SIG-M5 (cell line): ENCODE data around the gene MCM9.
A peak's percentile ranks its signal among the peaks of the same experiment; 100 is the strongest.

Source experiments
- DNase-seq: peaks from one replicate; lab custom pipeline; 2025; lab: John Stamatoyannopoulos, UW

The MCM9 gene

DNA sequence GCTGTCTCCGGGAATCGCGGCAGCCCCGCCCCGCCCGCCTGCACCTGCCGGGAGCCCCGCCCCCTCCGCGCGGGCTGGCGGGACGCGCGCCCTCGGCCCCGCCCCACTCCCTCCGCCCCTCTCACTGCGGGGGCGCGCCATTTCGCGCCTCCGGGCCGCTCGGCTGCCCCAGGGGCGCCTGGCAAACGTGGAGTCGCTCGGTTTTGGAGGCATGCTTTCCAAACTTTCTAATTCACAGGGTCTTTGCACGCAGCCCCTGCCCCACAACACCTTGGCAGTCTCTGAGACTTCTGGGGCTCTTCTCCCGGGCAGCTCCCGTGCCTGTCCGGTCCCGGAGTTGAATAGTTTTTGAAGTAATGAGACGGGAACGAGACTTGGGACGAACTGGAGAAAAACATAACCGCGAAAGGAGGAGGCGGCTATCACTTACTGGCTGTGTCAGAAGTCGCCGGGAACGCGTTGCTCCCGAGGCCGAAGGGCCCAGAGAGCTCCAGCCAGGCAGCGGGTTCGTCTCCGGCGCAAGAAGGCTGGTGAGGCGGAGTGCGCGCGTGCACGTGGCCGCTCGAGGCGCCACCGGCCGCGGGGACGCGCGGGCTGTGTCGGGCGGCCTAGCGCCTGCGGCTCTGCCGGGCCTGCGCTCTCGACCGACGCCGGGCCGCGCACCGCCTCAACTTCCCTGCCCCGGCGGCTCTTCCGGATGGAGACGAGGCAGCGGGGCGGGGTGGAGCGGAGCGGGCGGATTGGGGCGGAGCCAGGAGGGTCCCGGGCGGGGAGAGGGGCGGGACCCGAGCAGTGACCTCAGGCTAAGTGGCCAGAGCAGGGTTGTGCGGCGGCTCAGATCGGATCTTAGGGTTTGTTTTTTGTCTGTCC, at the start of gene MCM9:
Gene MCM9, minus strand, starts transcription at position 699 of the 870 bp plus-strand sequence. CDS start 3,436 bp downstream, outside the sequence.
- DNase-seq: peak; percentile 18

DNA sequence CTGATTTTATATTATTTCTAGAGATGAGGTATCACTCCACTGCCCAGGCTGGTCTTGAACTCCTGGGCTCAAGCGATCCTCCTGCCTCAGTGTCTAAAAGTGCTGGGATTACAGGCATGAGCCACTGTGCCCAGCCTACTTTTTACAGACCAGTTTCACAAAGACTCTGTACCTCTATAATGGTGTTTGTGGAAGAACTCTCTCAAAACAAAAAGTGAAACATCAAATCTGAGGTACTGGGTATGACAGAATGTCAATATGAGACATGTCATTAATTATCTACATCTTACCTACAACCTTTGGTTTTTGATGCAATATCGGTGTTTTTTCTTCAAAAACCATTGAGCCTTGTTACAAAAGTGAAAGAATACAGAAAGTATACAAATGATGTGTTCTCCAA, 49.4 kb upstream of the MCM9 start:
- no peak for DNase-seq

GRCh38 chr6:118982575-118982911, 47.6 kb upstream of the MCM9 start:
- no peak for DNase-seq

DNA sequence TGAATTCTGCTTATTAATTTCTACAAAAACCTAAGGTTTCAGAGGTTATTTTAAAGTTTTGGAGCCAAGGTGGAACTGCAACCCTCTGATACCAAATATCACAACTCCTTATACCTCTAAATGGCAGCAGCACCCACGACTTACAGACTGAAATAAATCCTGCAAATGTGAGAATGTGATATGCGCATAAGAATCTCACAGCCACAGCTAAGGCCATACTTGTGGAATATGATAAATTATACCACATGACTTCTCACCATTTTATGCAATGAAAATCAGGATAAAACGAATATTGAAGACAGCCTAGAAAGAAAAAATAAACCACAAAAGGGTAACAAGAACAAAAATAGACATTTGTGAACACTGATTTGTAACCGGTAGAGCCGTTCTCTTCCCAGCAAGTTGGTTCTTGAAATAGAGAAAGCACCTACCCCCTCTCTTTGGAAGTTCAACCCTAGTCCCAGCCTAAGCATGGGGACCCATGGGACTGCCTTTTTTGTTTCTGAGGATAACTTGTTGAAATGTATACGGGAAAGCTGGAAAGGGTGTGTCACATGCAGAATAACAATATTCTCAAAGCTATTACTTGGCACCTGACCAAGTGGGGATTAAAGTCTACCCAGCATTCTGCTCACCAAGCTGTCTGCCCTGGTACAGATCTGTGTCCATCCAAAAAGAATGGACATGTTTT, 47.1 kb upstream of the MCM9 start:
- no peak for DNase-seq

DNA sequence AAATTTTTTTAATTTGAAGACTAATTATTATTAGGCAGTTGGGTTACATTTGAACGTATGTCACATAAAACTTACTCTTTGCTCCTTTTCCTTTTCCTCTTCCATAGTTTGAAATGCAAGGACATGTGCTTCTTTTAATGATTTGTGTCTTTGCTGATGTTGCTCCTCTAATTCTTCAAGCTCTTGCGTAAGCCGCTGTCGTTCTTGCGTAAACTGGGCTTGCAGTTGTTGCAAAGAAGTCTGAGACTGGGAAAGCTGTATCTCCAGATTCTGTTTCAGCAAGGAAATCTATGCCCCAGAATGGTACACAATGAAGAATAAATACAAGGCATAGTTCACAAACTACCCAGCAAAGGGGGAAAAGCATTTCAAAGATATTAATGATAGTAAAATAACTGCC, 45.1 kb upstream of the MCM9 start:
- DNase-seq: no peak

- DNase-seq: no peak
Measured at GRCh38 chr6:118974790-118975189, 39.8 kb upstream of the MCM9 start.

DNA sequence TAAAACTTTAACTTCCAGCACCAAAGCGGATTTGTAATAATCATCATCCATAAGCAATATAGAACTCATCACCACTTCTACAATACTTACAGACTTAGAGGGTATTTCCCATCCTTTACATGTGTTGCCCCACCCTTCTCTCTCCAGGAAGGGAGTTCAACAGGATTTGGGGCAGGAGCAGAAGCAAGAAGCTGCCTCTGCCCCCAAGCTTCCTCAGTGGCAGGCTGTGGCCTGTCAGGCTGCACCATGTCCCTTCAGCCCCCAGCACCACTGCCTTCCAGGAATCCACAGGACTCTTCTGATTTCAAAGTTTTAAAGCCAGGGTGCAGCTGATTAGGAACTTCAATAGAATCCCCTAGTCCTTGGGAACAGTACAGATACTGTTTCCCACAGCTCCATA, 36.7 kb upstream of the MCM9 start:
- DNase-seq: no peak

DNA sequence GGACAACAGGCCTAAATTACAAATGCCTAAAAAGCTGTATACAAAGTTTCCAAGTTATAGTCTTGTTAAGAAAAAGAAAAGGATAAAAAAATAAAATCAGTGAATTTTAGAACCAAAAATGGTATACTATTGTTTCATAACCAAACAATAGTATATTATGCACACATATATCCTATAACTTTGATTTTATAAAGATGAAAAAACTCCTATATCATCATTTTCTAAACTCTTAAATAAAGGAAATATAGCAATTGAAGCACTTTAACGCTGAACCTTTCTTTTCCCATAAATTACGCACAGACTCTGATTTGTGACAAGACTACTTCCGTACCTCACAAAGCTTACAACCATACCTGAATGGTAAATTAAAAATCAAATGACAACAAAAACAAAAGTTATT, 35.9 kb upstream of the MCM9 start:
- no peak for DNase-seq

DNA sequence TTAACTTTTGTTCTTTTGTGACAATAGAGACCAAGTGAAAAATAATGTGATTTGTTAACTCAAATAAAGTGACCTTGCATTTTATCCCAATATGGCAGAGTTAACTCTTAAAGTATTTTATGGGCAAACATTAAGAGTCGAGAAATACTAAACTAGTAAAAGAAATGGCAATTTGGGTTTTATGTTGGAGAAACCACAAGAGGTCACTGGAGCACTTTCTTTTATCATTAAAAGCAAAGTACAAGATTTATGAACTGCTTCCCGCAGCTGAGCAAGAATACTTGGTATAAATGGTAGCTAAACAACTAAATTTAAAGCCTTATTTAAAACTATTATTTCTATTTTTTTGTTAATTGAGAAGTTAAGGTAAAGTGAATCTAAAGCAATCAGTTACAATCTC, 33.5 kb upstream of the MCM9 start:
- DNase-seq: no peak

DNA sequence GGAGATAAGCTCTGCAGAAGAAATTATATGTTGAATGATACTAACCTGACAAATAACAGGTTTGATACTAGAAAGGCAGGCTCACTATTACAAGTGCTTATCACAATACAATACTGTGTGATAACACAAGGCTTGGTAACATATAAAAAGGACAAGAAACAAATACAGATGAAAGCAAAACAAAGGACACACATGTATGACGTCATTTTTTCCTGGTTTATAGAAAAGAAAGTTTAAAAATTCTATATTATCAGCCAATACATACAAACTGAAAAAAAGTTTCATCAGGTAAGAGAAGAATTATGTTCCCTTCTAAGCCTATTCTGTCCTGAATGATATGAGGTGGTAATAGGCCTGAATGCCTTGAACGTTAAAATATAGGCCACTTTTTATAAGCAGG, 32.3 kb upstream of the MCM9 start:
- DNase-seq: no peak

- DNase-seq: no peak
Measured at GRCh38 chr6:118965843-118966370, 30.9 kb upstream of the MCM9 start.

GRCh38 chr6:118965371-118965770, 30.4 kb upstream of the MCM9 start:
- DNase-seq: no peak

DNA sequence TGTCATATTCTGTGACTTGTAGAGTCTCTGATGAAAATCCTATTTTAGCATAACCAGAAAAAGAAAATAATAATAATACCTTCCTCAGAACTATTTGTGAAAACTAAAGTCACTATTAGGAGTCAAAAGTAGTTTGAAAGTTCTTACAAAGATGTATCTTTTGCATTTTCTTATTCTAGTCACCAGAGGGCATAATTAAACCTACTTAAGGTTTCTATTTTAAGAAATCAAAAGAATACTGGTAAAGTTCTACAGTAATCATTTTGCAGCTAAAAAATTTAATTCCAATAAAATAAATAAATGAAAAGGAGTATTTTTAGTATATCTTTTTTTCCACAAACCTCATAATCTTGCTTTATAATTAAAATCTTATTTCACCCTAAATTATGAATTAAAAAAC, 28.0 kb upstream of the MCM9 start:
- no peak for DNase-seq

- no peak for DNase-seq
Measured at GRCh38 chr6:118959903-118960302, 24.9 kb upstream of the MCM9 start.

GRCh38 chr6:118953391-118953790, 18.4 kb upstream of the MCM9 start:
- DNase-seq: no peak

- DNase-seq: no peak
Measured at GRCh38 chr6:118952683-118953082, 17.7 kb upstream of the MCM9 start.

DNA sequence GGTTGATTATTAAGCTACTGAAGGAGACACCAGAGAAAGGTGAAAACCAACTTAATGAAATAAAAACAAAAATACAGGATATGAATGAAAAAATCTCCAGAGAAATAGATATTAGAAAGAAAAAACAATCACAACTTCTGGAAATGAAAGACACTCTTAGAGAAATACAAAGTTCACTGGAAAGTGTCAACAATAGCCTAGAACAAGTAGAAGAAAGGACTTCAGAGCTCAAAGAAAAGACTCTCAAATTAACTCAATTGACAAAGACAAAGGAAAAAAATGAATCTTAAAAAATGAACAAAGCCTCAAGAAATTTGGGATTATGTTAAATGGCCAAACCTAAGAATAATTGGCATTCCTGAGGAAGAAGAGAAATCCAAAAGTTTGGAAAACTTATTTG, 10.3 kb upstream of the MCM9 start:
- DNase-seq: no peak

DNA sequence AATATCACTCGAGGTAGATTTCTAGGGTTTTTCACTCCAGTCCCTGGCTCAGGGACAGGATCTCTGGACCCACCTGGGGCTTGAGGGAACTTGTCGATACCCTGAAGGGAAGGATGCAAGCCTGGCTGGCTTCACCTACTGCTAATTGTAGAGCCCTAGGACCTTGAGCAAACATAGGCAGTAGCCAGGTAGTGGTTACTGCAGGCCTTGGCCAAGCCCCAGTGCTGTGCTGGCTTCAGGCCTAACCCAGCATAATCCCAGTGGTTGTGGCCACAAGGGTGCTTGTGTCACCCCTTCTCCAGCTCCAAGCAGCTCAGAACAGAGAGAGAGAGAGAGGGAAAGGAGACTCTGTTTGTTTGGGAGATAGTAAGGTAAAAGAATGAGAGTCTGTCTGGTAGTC, 5.8 kb upstream of the MCM9 start:
- no peak for DNase-seq

- no peak for DNase-seq
Measured at GRCh38 chr6:118939683-118940082, 4.7 kb upstream of the MCM9 start.

- DNase-seq: no peak
Measured at GRCh38 chr6:118935978-118936703, 1.2 kb upstream of the MCM9 start.

- DNase-seq: no peak
Measured at GRCh38 chr6:118935331-118935668, 341 bp upstream of the MCM9 start.

- no peak for DNase-seq
Measured at GRCh38 chr6:118933855-118934460, 1.0 kb downstream of the MCM9 start.
